ENCODE measurements around the gene XKRX. TPM values are rescaled to one million over a fixed set of nuclear protein-coding genes. Genes with fewer than 3 reads are reported as not detected.

The XKRX gene
- total and polyA plus RNA-seq, 11 donors, result 0.10 to 0.19 TPM; not detected in 9

GRCh38 chrX:100948557-100948956 is 19.8 kb upstream of the XKRX start:
- ATAC-seq (no peak), DNase-seq (no peak)
- no peak for TF ChIP-seq POLR2A (IDR thresholded peaks at IDR 0.05)
- TF ChIP-seq, protein P1, sequence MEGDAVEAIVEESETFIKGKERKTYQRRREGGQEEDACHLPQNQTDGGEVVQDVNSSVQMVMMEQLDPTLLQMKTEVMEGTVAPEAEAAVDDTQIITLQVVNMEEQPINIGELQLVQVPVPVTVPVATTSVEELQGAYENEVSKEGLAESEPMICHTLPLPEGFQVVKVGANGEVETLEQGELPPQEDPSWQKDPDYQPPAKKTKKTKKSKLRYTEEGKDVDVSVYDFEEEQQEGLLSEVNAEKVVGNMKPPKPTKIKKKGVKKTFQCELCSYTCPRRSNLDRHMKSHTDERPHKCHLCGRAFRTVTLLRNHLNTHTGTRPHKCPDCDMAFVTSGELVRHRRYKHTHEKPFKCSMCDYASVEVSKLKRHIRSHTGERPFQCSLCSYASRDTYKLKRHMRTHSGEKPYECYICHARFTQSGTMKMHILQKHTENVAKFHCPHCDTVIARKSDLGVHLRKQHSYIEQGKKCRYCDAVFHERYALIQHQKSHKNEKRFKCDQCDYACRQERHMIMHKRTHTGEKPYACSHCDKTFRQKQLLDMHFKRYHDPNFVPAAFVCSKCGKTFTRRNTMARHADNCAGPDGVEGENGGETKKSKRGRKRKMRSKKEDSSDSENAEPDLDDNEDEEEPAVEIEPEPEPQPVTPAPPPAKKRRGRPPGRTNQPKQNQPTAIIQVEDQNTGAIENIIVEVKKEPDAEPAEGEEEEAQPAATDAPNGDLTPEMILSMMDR (IDR thresholded peaks at IDR 0.05), result no peak
- WGBS, 4 donors, result 82 to 97% (median 89%) methylated on average over 1 of the region's 1 CpG
- intact Hi-C loops (cut with DNase I), result no loop called here
- Histone ChIP-seq H3K9me3 (no peaks in the 10 kb centered on the region), H3K27me3 (peaks cover 0 to 6% (median 0%) of the 10 kb centered on the region in 9 donors), H3K4me3 (no peak overlapping the region), H3K36me3 (no peaks in the 10 kb centered on the region), H3K4me1 (no peaks in the 10 kb centered on the region), H3K27ac (no peak overlapping the region)

GRCh38 chrX:100946299-100946927 is 17.7 kb upstream of the XKRX start:
- DNase-seq (no peak), ATAC-seq (no peak)
- TF ChIP-seq, protein P1 (IDR thresholded peaks at IDR 0.05), result no peak
- TF ChIP-seq POLR2A (IDR thresholded peaks at IDR 0.05), result no peak
- Histone ChIP-seq H3K27me3 (peaks cover 0 to 6% (median 0%) of the 10 kb centered on the region in 9 donors), H3K4me3 (no peak overlapping the region), H3K4me1 (no peaks in the 10 kb centered on the region), H3K27ac (no peak overlapping the region), H3K36me3 (no peaks in the 10 kb centered on the region), H3K9me3 (no peaks in the 10 kb centered on the region)
- intact Hi-C loops (cut with DNase I), result no loop called here
- 34 to 59% (median 52%) methylated on average over 2 of the region's 2 CpGs for WGBS, 4 donors

- Histone ChIP-seq H3K27ac (no peak overlapping the region), H3K4me3 (no peak overlapping the region), H3K27me3 (peaks cover 0 to 6% (median 0%) of the 10 kb centered on the region in 9 donors), H3K4me1 (no peaks in the 10 kb centered on the region), H3K36me3 (no peaks in the 10 kb centered on the region), H3K9me3 (no peaks in the 10 kb centered on the region)
- ATAC-seq (no peak), DNase-seq (no peak)
- 91 to 96% (median 92%) methylated on average over 3 of the region's 3 CpGs for WGBS, 4 donors
- no peak for TF ChIP-seq POLR2A (IDR thresholded peaks at IDR 0.05)
- intact Hi-C loops (cut with DNase I), result no loop called here
Observed at GRCh38 chrX:100944601-100945000, 15.9 kb upstream of the XKRX start.

DNA sequence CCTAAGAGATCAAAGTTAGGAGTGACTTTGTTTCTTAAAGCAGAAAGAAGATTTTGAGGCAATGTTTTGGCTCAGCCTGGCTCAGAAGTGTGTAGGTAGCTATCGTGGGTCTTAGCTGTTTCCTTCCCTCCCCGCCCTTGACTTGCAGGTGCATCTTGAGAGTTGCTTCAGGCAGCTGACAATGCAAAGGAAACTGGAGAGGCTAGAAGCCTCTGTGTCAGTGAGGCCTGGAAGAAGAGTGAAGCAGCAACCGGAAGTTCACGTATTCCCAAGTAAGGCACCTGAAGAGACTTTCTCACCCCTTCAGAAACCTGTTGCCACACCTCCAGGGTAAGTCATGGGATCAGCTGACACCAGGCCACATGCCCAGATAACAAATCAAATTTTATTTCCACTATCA is 10.6 kb upstream of the XKRX start:
- Histone ChIP-seq H3K9me3 (no peaks in the 10 kb centered on the region), H3K4me1 (no peaks in the 10 kb centered on the region), H3K4me3 (no peak overlapping the region), H3K27ac (no peak overlapping the region), H3K27me3 (no peaks in the 10 kb centered on the region), H3K36me3 (no peaks in the 10 kb centered on the region)
- 60 to 68% (median 64%) methylated on average over 4 of the region's 4 CpGs for WGBS, 4 donors
- ATAC-seq, result no peak
- intact Hi-C loops (cut with DNase I), result no loop called here
- no peak for DNase-seq
- TF ChIP-seq, protein P1 (IDR thresholded peaks at IDR 0.05), result no peak
- TF ChIP-seq POLR2A (IDR thresholded peaks at IDR 0.05), result no peak

- Histone ChIP-seq H3K9me3 (no peaks in the 10 kb centered on the region), H3K27ac (no peak overlapping the region), H3K4me3 (no peak overlapping the region), H3K4me1 (no peaks in the 10 kb centered on the region), H3K27me3 (peaks cover 0 to 20% (median 0%) of the 10 kb centered on the region in 9 donors), H3K36me3 (no peaks in the 10 kb centered on the region)
- TF ChIP-seq, protein P1 (IDR thresholded peaks at IDR 0.05), result no peak
- TF ChIP-seq POLR2A (IDR thresholded peaks at IDR 0.05), result no peak
- 48 to 84% (median 69%) methylated on average over 2 of the region's 2 CpGs for WGBS, 4 donors
- ATAC-seq (no peak), DNase-seq (no peak)
- intact Hi-C loops (cut with DNase I), result no loop called here
Observed at GRCh38 chrX:100935767-100936166, 7.0 kb upstream of the XKRX start.
